ENCODE data around the gene HTRA2.

DNA sequence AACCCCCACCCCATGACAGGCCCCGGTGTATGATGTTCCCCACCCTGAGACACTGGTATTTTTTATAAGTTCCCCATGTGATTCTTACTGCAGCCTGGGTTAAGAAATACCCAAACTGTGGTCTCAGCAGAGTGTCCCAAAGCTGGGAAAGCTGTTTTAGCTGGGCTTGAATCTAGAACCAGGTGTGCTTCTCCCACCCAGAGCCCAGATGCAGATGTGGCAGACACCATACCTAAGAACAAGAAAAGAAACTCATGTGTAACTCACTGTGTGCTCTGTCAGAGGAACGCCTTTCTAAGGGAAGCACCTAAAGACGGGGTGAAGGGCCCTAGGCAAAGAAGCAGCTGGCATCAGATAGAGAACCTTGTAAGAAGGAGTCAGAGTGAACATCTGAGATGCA is 48.7 kb downstream of the HTRA2 start:
- no peak for TF ChIP-seq YY1 (IDR thresholded peaks at IDR 0.05; ENCODE audit: insufficient read depth, insufficient read length)
- no peak for TF ChIP-seq ZNF274 (IDR thresholded peaks at IDR 0.05; ENCODE audit: low read depth, low read length)
- no peak for TF ChIP-seq SUZ12 (IDR thresholded peaks at IDR 0.05; ENCODE audit: extremely low read depth, insufficient read depth, insufficient read length)

All from NT2/D1 (cell line).